Muscle of arm (tissue), 12 donors: ENCODE results near the gene MUC2. TPM values are rescaled to one million over a fixed set of nuclear protein-coding genes. Genes with fewer than 3 reads are reported as not detected.
"Not testable (repeated sequence)": the region's sequence is repeated elsewhere in the genome, so short reads cannot be mapped to it uniquely, and the experiment has no call there.

Source experiments
- DNase-seq: peaks from one replicate; pipeline ENCODE4 v3.0.0-alpha.2; 2013
- polyA plus RNA-seq, 12 donors: library from polyadenylated mRNA; unstranded; fragments of 120-200 nt; gene quantifications; one replicate each; pipeline ENCODE4 v1.2.1, GENCODE V29; 2013; ENCODE audit not compliant: insufficient read length in 12 of 12

The MUC2 gene
- polyA plus RNA-seq, 12 donors, result 0.01 to 62.5 (median 0.08) TPM; not detected in 3

- DNase-seq, result no peak
Measured at GRCh38 chr11:1104411-1105182, 29.9 kb downstream of the MUC2 start.

DNA sequence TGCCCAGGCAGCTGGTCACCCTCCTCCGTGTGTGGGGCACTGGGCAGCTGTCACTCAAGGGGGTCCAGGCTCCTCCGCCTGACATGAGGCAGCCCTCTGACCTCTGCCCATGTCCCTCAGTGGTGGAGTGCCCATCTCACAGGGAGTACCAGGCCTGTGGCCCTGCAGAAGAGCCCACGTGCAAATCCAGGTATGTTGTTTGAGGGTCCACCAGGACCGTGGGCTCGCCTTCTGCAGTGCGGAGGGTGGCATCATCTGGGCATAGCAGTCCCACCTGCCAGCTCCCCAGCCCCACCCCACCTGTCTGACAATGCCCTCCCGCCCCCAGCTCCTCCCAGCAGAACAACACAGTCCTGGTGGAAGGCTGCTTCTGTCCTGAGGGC lies 30.5 kb downstream of the MUC2 start:
- no peak for DNase-seq

GRCh38 chr11:1106387-1106786 lies 31.7 kb downstream of the MUC2 start:
- DNase-seq, result no peak

DNA sequence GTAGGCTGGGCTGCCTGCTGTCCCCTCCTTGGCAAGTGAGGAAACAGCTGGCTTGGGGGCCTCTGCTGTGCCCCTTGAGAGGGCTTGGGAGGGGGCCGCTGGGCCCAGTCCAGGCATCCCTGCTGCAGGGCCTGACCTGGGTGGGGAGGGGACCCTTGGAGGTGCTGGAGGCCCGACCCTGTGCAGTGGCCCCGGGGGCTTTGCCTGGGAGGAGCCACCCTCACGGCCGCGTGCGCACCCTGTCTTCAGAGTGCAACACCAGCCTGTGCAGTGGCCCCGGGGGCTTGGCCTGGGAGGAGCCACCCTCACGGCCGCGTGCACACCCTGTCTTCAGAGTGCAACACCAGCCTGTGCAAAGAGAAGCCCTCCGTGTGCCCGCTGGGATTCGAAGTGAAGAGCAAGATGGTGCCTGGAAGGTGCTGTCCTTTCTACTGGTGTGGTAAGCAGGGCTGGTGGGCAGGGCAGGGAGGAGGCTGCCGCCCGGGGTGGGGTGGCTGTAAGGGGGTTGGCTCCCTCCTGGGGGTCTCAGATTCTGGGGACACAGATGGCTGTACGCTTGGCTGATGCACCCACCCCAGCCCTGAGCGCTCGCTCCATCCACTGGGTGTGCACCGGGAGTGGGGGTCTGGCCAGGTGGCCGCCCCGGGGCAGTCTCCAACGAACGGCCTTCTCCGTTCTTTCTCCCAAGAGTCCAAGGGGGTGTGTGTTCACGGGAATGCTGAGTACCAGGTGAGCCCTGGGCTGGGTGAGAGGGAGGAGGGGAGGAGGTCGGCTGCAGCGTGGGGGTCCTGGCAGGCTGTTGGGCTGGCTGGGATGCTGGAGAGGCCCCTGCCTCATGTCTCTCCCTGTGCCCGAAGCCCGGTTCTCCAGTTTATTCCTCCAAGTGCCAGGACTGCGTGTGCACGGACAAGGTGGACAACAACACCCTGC lies 32.9 kb downstream of the MUC2 start:
- DNase-seq, result no peak

DNA sequence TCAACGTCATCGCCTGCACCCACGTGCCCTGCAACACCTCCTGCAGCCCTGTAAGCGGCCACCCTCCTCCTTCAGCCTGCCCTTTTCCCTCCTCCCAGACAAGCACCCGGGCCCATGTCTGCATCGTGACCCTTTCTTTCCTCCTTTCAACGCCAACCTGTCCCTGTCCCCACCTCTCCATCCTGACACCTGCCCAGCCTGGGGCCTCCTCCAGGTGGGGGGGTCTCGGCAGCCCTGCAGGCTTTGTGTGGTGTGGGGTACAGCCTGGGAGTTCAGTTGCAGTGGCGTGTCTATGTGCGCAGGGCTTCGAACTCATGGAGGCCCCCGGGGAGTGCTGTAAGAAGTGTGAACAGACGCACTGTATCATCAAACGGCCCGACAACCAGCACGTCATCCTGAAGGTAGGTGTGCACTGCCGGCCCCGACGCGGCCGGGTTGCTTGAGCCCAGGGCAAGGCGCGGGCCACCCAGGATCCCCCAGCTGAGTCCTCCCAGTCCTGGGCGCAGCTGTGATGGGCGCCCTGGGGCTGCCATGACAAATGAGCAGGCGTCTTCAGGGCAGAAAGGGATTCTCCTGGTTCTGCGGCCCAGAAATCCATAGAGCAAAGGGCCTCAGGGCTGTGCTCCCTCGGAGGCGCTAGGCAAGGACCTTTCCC lies 33.7 kb downstream of the MUC2 start:
- DNase-seq, result no peak

DNA sequence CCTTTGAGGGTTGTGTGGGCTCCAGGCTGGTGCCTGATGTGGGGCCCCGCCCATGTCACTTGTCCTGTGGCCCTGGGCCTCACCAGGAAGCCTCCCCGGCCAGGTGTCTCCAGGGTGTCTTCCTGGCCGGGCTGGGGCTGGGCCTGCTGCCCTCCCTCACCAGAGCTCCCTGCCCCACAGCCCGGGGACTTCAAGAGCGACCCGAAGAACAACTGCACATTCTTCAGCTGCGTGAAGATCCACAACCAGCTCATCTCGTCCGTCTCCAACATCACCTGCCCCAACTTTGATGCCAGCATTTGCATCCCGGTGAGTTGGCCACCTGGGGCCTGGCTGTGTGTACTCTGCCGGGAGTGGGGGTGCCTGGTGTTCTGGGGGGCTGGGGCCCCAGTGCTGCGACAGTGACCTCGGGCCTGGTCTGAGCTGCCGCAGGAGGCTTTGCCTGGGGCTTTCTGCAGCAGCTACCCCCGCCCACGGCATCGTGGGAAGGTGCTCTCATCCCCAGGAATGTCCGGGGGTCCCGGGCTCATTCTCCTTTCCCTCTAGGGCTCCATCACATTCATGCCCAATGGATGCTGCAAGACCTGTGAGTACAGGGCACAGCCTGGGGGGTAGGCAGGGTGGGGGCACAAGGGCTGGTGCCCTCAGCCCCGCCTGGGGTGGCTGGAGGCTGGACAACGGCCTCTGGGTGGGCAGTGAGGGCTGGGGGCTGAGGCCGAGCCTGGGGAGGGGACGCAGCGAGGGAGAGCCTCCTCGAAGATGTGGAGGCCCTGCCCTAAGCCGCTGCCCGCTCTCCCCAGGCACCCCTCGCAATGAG lies 34.6 kb downstream of the MUC2 start:
- DNase-seq, result no peak

DNA sequence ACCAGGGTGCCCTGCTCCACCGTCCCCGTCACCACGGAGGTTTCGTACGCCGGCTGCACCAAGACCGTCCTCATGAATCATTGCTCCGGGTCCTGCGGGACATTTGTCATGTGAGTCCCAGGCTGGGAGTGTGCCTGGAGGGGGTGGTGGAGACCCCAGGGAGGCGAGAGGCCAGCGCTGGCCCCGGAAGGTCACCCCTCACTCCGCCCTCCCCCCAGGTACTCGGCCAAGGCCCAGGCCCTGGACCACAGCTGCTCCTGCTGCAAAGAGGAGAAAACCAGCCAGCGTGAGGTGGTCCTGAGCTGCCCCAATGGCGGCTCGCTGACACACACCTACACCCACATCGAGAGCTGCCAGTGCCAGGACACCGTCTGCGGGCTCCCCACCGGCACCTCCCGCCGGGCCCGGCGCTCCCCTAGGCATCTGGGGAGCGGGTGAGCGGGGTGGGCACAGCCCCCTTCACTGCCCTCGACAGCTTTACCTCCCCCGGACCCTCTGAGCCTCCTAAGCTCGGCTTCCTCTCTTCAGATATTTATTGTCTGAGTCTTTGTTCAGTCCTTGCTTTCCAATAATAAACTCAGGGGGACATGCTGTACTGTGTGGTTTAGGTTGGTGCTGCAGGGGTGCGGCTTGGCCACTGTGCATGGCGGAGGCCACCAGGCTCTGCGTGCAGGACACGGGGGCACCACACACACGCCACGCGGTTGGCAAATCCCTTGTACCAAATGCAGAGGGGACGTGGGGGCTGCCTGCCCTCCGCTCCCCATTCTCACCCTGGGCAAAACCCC lies 35.4 kb downstream of the MUC2 start:
- DNase-seq, result no peak

- no peak for DNase-seq
Measured at GRCh38 chr11:1111545-1112212, 37.0 kb downstream of the MUC2 start.

DNA sequence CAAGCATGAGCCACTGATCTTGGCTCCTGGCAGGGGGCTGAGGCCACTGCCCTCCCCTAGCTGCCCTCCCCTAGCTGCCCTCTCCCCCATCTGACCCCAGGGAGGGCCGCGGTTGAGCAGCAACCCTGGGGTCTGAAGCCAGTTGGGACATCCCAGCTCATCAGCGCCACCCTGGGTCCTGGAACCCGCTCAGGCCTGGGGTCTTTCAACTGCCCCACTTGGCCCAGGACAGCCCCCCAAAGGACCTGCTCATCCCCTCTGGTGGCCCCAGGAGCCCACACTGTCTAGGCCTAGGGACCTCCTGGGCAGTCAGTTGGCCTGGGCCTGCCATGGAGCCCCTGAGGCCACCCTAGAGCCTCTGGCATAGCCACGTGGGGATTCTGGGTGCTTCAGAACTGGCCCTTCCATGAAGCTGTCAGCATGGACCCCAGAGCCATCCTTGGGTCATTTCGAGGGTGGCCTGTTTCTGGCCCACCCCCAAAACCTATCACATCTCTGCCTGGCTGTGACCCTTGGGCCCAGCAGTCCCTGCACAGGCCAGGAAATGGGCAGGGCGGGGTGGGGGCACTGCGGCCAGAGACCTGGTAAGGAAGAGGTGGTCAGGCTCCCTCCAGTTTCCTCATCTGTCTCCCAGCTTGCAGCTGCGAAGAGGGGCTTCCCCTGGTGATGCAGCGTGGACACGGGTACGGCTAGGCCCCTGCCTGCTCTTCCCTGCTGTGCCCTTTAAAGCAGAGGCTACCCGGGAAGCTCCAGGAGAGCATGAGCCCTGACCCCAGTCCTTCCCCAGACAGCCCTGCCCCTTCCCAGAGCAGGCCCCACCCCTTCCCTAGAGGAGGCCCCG lies 37.9 kb downstream of the MUC2 start:
- DNase-seq, result no peak

DNA sequence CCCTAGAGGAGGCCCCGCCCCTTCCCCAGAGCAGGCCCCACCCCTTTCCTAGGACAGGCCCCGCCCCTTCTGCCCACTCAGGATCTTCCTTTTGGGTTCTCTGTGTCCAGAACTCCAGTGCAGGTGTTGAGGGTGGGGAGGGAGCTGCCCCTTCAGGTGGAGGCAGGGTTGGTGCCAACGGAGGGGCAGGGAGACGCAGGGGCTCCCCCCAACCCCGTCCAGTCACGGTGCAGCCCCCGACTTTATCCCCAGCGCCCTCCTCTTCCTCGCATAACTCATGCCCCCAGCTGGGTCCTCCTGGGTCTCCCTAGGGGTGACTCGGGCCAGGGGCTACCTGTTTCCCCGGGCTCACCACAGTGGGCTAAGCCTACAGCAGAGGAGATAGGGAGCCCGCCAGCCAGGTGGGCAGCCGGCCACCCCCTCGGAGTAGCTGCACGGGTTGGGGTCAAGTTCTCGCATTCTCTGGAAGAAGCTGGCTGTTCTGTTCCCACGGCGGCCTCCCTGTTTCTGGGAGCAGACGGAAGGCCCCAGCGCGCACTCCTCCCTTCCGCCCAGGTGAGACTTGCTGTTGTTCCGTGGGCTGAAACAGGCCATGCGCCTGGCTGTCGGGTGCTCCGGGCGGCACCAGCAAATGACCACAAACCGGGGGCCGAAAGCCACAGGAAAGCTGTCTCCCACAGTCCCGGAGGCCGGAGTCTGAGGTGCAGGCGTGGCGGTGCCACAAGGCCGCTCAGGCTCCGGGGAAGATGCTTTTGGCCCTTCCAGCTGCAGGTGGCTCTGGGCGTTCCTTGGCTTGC lies 38.9 kb downstream of the MUC2 start:
- no peak for DNase-seq

- DNase-seq, result not testable (repeated sequence)
Measured at GRCh38 chr11:1115292-1115691, 40.6 kb downstream of the MUC2 start.

GRCh38 chr11:1116104-1116503 lies 41.4 kb downstream of the MUC2 start:
- no peak for DNase-seq

DNA sequence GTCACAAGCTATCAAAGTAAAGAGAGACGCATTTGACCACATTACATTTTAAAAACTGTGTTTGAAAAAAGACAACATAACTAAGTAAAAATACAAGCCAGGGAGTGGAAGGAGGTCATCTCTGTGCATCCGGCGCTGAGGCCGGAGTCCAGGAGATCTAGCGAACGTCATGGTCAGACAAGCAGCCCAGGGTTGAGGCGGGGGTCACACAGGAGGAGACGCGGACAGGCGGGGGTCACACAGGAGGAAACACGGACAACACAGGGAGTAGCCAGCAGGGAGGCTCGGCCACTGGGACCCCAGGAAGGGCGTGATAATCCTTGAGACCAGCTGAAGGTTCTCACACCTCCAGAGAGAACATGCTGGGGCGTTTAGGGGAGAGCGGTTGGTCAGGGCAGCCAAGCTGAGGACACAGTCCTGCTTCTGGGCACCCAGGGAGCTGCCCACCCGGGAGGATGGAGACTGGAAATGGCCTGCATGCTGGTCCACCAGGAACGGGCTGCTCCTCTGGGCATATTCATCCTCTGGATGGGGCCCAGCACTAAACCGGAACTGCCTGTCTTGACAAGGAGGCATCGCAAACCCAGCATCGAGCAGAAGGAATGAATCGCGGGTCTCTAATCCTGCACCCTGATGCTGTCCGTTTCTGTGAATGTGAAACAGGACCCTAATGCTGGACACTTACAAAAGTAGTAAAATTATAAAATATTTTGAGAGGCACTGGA lies 42.2 kb downstream of the MUC2 start:
- no peak for DNase-seq

- no peak for DNase-seq
Measured at GRCh38 chr11:1117992-1118391, 43.3 kb downstream of the MUC2 start.

DNA sequence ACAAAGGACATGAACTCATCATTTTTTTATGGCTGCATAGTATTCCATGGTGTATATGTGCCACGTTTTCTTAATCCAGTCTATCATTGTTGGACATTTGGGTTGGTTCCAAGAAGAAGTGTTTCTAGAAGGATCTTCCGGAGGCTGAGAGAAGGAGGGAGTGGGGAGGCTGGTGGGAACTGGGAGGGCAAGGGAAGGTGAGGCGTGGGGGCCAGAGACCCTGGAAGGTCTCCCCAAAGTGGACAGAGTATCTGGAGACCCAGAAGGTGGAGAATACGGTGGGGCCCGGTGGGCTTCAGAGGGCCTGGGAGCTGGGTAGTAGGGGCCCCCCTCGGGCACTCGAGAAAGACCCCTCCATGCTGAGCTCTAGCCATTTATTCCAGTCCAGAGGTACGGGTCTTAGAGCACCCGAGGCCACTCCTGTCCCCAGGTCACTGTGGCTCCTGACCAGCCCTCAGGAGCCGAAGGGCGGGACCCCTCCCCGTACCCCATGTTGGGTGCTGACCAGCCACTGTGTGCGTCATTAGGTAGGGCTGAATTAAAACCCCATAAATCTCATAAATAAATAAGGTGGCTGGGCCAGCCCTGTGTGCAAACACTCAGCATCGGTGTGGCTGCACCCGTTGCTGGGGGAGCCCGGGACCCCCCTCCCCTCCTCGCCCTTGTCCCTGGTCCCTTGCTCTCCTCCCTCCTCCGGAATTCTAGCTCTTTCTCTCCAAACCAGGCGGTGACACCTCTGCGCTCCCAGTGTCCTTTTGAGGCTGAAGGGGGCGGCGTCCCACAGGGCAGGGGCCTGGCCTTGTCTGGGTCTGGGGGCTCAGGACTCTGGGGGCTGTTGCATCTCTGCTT lies 44.3 kb downstream of the MUC2 start:
- no peak for DNase-seq

DNA sequence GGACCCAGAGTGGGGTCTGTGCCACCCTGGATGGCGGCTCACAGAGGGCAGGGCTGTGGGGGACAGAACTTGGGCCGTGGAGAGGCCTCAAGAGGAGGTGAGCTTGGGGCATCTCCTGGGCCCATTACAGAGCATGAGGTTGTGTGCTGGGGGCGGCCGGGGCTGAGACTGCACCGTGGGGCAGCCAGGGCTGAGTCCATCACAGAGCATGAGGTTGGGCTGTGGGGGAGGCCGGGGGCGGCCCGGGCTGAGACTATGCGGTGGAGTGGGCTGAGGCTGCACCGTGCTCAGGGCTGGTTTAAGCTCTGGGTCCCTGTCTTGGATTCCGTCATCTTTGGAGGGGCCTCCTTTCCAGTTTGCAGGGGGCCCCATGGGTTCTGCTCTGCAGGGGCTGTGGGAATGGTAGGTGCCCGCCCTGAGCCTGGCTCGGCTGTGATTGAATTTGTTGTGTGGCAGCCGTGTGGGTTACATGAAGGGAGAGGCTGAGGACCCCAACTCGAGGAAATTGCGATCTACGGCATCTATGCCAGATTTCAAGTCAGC lies 45.0 kb downstream of the MUC2 start:
- DNase-seq, result no peak
